ENCODE data around the gene ACHE. TPM values are rescaled to one million over a fixed set of nuclear protein-coding genes. Genes with fewer than 3 reads are reported as not detected.

The ACHE gene
- total and polyA plus RNA-seq, 3 donors from 2014 or later, result 5.1 to 10.5 (median 9.8) TPM

GRCh38 chr7:100893318-100893895, 2.3 kb downstream of the ACHE start:
- TF ChIP-seq CTCF (IDR thresholded peaks at IDR 0.05) (no peak), POLR2A (IDR thresholded peaks at IDR 0.05) (no peak)
- no peak overlapping the region for H3K4me3 ChIP-seq
- intact Hi-C loops (cut with DNase I; ENCODE audit: low total_unique reads), result no loop called here
- DNase-seq, result no peak
- no peaks in the 10 kb centered on the region for H3K27me3 ChIP-seq
- H3K4me1 ChIP-seq, result peaks cover 28% of the 10 kb centered on the region
- 89 to 100% methylated on average over 2 to 32 of the region's 32 CpGs for WGBS, 2 donors
- no peak overlapping the region for H3K27ac ChIP-seq
- H3K9me3 ChIP-seq, result no peaks in the 10 kb centered on the region
- H3K36me3 ChIP-seq (ENCODE audit: low read depth, missing control alignments), result no peaks in the 10 kb centered on the region

- H3K4me1 ChIP-seq, result peaks cover 28% of the 10 kb centered on the region
- no peak overlapping the region for H3K4me3 ChIP-seq
- H3K9me3 ChIP-seq, result no peaks in the 10 kb centered on the region
- WGBS, 2 donors, result 88 to 90% methylated on average over 24 to 44 of the region's 44 CpGs
- no peaks in the 10 kb centered on the region for H3K27me3 ChIP-seq
- H3K27ac ChIP-seq, result no peak overlapping the region
- TF ChIP-seq POLR2A (IDR thresholded peaks at IDR 0.05), result no peak
- no peak for TF ChIP-seq CTCF (IDR thresholded peaks at IDR 0.05)
- no peaks in the 10 kb centered on the region for H3K36me3 ChIP-seq (ENCODE audit: low read depth, missing control alignments)
- intact Hi-C loops (cut with DNase I; ENCODE audit: low total_unique reads), result no loop called here
- no peak for DNase-seq
These were observed 3.0 kb downstream of the ACHE start for GRCh38 chr7:100892364-100893317.

GRCh38 chr7:100891568-100892247, 4.0 kb downstream of the ACHE start:
- no peak for TF ChIP-seq POLR2A (IDR thresholded peaks at IDR 0.05)
- no peak for TF ChIP-seq CTCF (IDR thresholded peaks at IDR 0.05)
- 65 to 77% methylated on average over 8 of the region's 8 CpGs for WGBS, 2 donors
- DNase-seq, result no peak
- Histone ChIP-seq H3K9me3 (no peaks in the 10 kb centered on the region), H3K27me3 (no peaks in the 10 kb centered on the region), H3K4me1 (peaks cover 28% of the 10 kb centered on the region), H3K4me3 (no peak overlapping the region), H3K36me3 (ENCODE audit: low read depth, missing control alignments) (no peaks in the 10 kb centered on the region), H3K27ac (no peak overlapping the region)
- intact Hi-C loops (cut with DNase I; ENCODE audit: low total_unique reads), result no loop called here

- WGBS, 2 donors, result 14 to 17% methylated on average over 29 to 39 of the region's 43 CpGs
- Histone ChIP-seq H3K4me1 (peaks cover 24% of the 10 kb centered on the region), H3K27me3 (no peaks in the 10 kb centered on the region), H3K27ac (peak overlapping the region; percentile 84), H3K9me3 (no peaks in the 10 kb centered on the region), H3K4me3 (peak overlapping the region in 1 of 2 donors; percentile 75), H3K36me3 (ENCODE audit: low read depth, missing control alignments) (no peaks in the 10 kb centered on the region)
- TF ChIP-seq POLR2A (IDR thresholded peaks at IDR 0.05) (no peak), CTCF (IDR thresholded peaks at IDR 0.05) (no peak)
- intact Hi-C loops (cut with DNase I; ENCODE audit: low total_unique reads), result no loop called here
- no peak for DNase-seq
These were observed 4.8 kb downstream of the ACHE start for GRCh38 chr7:100890653-100891567.

Measured in testis (tissue), 3 donors.